NCI-H446 (cell line): ENCODE results near the gene REPIN1.
"Not testable (repeated sequence)": the region's sequence is repeated elsewhere in the genome, so short reads cannot be mapped to it uniquely, and the experiment has no call there.

ENCODE experiments used
- DNase-seq, 2 experiments: peaks; one replicate each; lab custom pipeline; 2025; lab: John Stamatoyannopoulos, UW

The REPIN1 gene

GRCh38 chr7:150376560-150376959 is 7.9 kb downstream of the REPIN1 start:
- no peak for DNase-seq

GRCh38 chr7:150377196-150377595 is 8.6 kb downstream of the REPIN1 start:
- no peak for DNase-seq

- DNase-seq = no peak
Measured at GRCh38 chr7:150377635-150378034, 9.0 kb downstream of the REPIN1 start.

GRCh38 chr7:150378115-150378852 is 9.7 kb downstream of the REPIN1 start:
- DNase-seq = no peak

GRCh38 chr7:150378853-150379440 is 10.3 kb downstream of the REPIN1 start, which contains the start of gene ZNF775:
TSS of gene ZNF775 (plus strand) at chr7:150379330. CDS start at chr7:150388471, 9,141 bp downstream.
- peak; percentile 60 to 95 for DNase-seq

GRCh38 chr7:150379441-150380379 is 11.1 kb downstream of the REPIN1 start:
- no peak for DNase-seq

GRCh38 chr7:150380463-150380862 is 11.8 kb downstream of the REPIN1 start:
- DNase-seq = no peak

GRCh38 chr7:150381096-150381495 is 12.5 kb downstream of the REPIN1 start:
- DNase-seq = no peak

GRCh38 chr7:150381785-150382122 is 13.1 kb downstream of the REPIN1 start:
- no peak for DNase-seq

GRCh38 chr7:150382123-150382843 is 13.7 kb downstream of the REPIN1 start:
- DNase-seq = no peak

- no peak for DNase-seq
Measured at GRCh38 chr7:150382844-150383225, 14.2 kb downstream of the REPIN1 start.

- DNase-seq = no peak
Measured at GRCh38 chr7:150383710-150384397, 15.2 kb downstream of the REPIN1 start.

- no peak for DNase-seq
Measured at GRCh38 chr7:150384406-150385301, 16.0 kb downstream of the REPIN1 start.

- DNase-seq = no peak
Measured at GRCh38 chr7:150385302-150385723, 16.7 kb downstream of the REPIN1 start.

GRCh38 chr7:150385884-150386283 is 17.3 kb downstream of the REPIN1 start:
- not testable (repeated sequence) for DNase-seq

GRCh38 chr7:150388306-150388705 is 19.7 kb downstream of the REPIN1 start:
- DNase-seq = no peak

- DNase-seq = peak; percentile 60 to 87
Measured at GRCh38 chr7:150388709-150389531, 20.3 kb downstream of the REPIN1 start.

- no peak for DNase-seq
Measured at GRCh38 chr7:150389532-150389816, 20.9 kb downstream of the REPIN1 start.

GRCh38 chr7:150390205-150390604 is 21.6 kb downstream of the REPIN1 start:
- DNase-seq = no peak

- no peak for DNase-seq
Measured at GRCh38 chr7:150393325-150393724, 24.7 kb downstream of the REPIN1 start.
